Liver (tissue), 9 donors: ENCODE measurements around the gene SERINC4. TPM values are rescaled to one million over a fixed set of nuclear protein-coding genes. Genes with fewer than 3 reads are reported as not detected.
"Not testable (repeated sequence)": the region's sequence is repeated elsewhere in the genome, so short reads cannot be mapped to it uniquely, and the experiment has no call there.

Source experiments
- DNase-seq: peaks from one replicate; pipeline ENCODE4 v3.0.0-alpha.2; 2017; ENCODE audit warnings: low spot score
- H3K27ac ChIP-seq, 2 donors: one replicate each; pipeline ENCODE4 v1.7.0; 2013; ENCODE audit warnings: inconsistent platforms in 2 of 2, low read length in 2 of 2, control low read depth in 1 of 2, low read depth in 1 of 2, mild to moderate bottlenecking in 1 of 2
- H3K27me3 ChIP-seq, 4 donors: one replicate each; pipeline versions ENCODE4 v1.6.1 to v1.7.0; 2013; ENCODE audit warnings: low read length in 3 of 4, inconsistent platforms in 1 of 4, mild to moderate bottlenecking in 1 of 4, moderate library complexity in 1 of 4; ENCODE audit not compliant: control insufficient read depth in 4 of 4, insufficient read depth in 4 of 4
- H3K36me3 ChIP-seq, 4 donors: one replicate each; pipeline versions ENCODE4 v1.6.1 to v1.7.0; 2013; ENCODE audit warnings: low read length in 3 of 4, mild to moderate bottlenecking in 3 of 4, low read depth in 1 of 4, moderate library complexity in 1 of 4; ENCODE audit not compliant: control insufficient read depth in 4 of 4, insufficient read depth in 3 of 4
- H3K4me1 ChIP-seq, 4 donors: one replicate each; pipeline versions ENCODE4 v1.6.1 to v1.7.0; 2013; ENCODE audit warnings: low read length in 3 of 4, mild to moderate bottlenecking in 3 of 4, moderate library complexity in 1 of 4; ENCODE audit not compliant: control insufficient read depth in 4 of 4, insufficient read depth in 4 of 4
- H3K4me3 ChIP-seq, 3 donors: one replicate each; pipeline versions ENCODE4 v1.6.1 to v1.7.0; 2013; ENCODE audit warnings: low read length in 3 of 3, control low read depth in 1 of 3, low read depth in 1 of 3, mild to moderate bottlenecking in 1 of 3
- H3K9ac ChIP-seq, 2 donors: one replicate each; pipeline ENCODE4 v1.7.0; 2013; ENCODE audit warnings: low read length in 2 of 2, mild to moderate bottlenecking in 2 of 2, moderate library complexity in 2 of 2, control low read depth in 1 of 2, low read depth in 1 of 2
- H3K9me3 ChIP-seq, 4 donors: one replicate each; pipeline versions ENCODE4 v1.6.1 to v1.7.0; 2013; ENCODE audit warnings: low read length in 3 of 4; ENCODE audit not compliant: control insufficient read depth in 4 of 4
- CTCF ChIP-seq: fragments of 150-350 bp; IDR thresholded peaks from 2 replicates; pipeline ENCODE4 v1.5.1; 2017; ENCODE audit warnings: improper control_type of control experiment, low read depth, low read length; ENCODE audit not compliant: missing input control
- WGBS: extraction: QIAGEN DNeasy Blood & Tissue Kit; methylation state at CpG from one replicate; pipeline ENCODE4 v1.1.7; 2013; 5-methylcytosine and 5-hydroxymethylcytosine counted together
- polyA plus RNA-seq, 2 donors: library from polyadenylated mRNA; stranded (reverse) in 1 of 2; unstranded in 1 of 2; fragments of 200-250 nt in 1 of 2; fragments of >200 nt in 1 of 2; fragmentation: Nextera tagmentation in 1 of 2; extraction: Ambion mirVana in 1 of 2; gene quantifications; one replicate each; pipeline versions ENCODE4 v1.2.1 to v1.2.3, GENCODE V29; 2013 to 2015
- total RNA-seq, 2 donors: library from RNA; depleted of rRNA; stranded (reverse); fragments of >200 nt; gene quantifications; one replicate each; pipeline ENCODE4 v1.2.3, GENCODE V29; 2014
- donor health status: healthy.
- donor health status: healthy.
- donor health status: healthy.
- donor health status: healthy.
- donor health status: healthy.

SERINC4 gene
- total and polyA plus RNA-seq, 4 donors, result 0.06 TPM; not detected in 3

GRCh38 chr15:43845421-43845820 is 45.4 kb upstream of the SERINC4 start (continued):
- TF ChIP-seq CTCF, result no peak

GRCh38 chr15:43832485-43832884 is 32.5 kb upstream of the SERINC4 start:
- H3K36me3 ChIP-seq, H3K27me3 ChIP-seq, DNase-seq, H3K9me3 ChIP-seq, H3K27ac ChIP-seq, H3K4me3 ChIP-seq, H3K9ac ChIP-seq, H3K4me1 ChIP-seq: not testable (repeated sequence)
- WGBS, result 93% methylated on average over 6 of the region's 6 CpGs

- not testable (repeated sequence) for H3K4me1 ChIP-seq, H3K9ac ChIP-seq, H3K4me3 ChIP-seq, H3K36me3 ChIP-seq, DNase-seq, H3K9me3 ChIP-seq, H3K27me3 ChIP-seq, H3K27ac ChIP-seq
- 96% methylated on average over 14 of the region's 14 CpGs for WGBS
Measured at GRCh38 chr15:43831519-43832052, 31.6 kb upstream of the SERINC4 start.

GRCh38 chr15:43830691-43831275 is 30.8 kb upstream of the SERINC4 start:
- H3K9me3 ChIP-seq, DNase-seq, H3K4me3 ChIP-seq, H3K9ac ChIP-seq, H3K4me1 ChIP-seq, H3K27me3 ChIP-seq, H3K27ac ChIP-seq, H3K36me3 ChIP-seq: not testable (repeated sequence)
- WGBS, result 97% methylated on average over 9 of the region's 9 CpGs

GRCh38 chr15:43829951-43830540 is 30.0 kb upstream of the SERINC4 start:
- not testable (repeated sequence) for DNase-seq, H3K9me3 ChIP-seq, H3K4me3 ChIP-seq, H3K36me3 ChIP-seq, H3K27ac ChIP-seq, H3K27me3 ChIP-seq, H3K9ac ChIP-seq, H3K4me1 ChIP-seq
- 95% methylated on average over 9 of the region's 9 CpGs for WGBS
